B cell (primary cell): ENCODE results near the gene NPAS1. TPM values are rescaled to one million over a fixed set of nuclear protein-coding genes. Genes with fewer than 3 reads are reported as not detected.

ENCODE experiments used
- ATAC-seq: fragments of 200-7000 bp; cut with Tn5 transposase; one replicate; pipeline ENCODE4 v1.10.0; 2021; ENCODE audit warnings: low read depth, mild to moderate bottlenecking, moderate number of reproducible peaks, moderate library complexity
- CTCF ChIA-PET: fragments of 350-600 bp; sonication (Branson Sonifier 250); formaldehyde crosslinking; loops from one replicate; lab custom pipeline; 2021; ENCODE audit warnings: antibody characterized with exemption, inconsistent platforms; lab: Charles Lee
- POLR2A ChIA-PET: fragments of 350-600 bp; sonication (Branson Sonifier 250); formaldehyde crosslinking; loops from one replicate; lab custom pipeline; 2021; ENCODE audit warnings: antibody characterized with exemption; lab: Charles Lee
- DNase-seq: peaks from one replicate; pipeline ENCODE4 v3.0.0; 2013
- H2AFZ ChIP-seq: 2 replicates; pipeline ENCODE4 v1.6.1; 2012; ENCODE audit warnings: mild to moderate bottlenecking, low read depth, low read length; ENCODE audit not compliant: insufficient read depth, poor library complexity, severe bottlenecking
- H3K27ac ChIP-seq, 2 donors: 1 replicate in 1 of 2; 2 replicates in 1 of 2; pipeline ENCODE4 v1.5.1; 2012 to 2013; ENCODE audit warnings: low read length in 2 of 2, mild to moderate bottlenecking in 2 of 2, moderate library complexity in 1 of 2
- H3K27me3 ChIP-seq, 4 experiments: fragments of 200-600 bp in 1 of 4; sonication (generic) in 1 of 4; replicated peaks in 1 of 4; 1 replicate in 2 of 4; 2 replicates in 2 of 4; pipeline versions ENCODE4 v1.6.1 to v1.7.0; 2013 to 2016; ENCODE audit warnings: low read length in 3 of 4, mild to moderate bottlenecking in 2 of 4, mixed read lengths in 1 of 4, moderate library complexity in 1 of 4; ENCODE audit not compliant: insufficient read depth in 4 of 4, control insufficient read depth in 3 of 4; ENCODE audit errors: control extremely low read depth in 1 of 4
- H3K36me3 ChIP-seq, 2 experiments: replicated peaks in 1 of 2; 1 replicate in 1 of 2; 2 replicates in 1 of 2; pipeline versions ENCODE4 v1.6.1 to v1.7.1; 2013; ENCODE audit warnings: low read length in 1 of 2; ENCODE audit not compliant: insufficient read depth in 2 of 2, control insufficient read depth in 1 of 2; ENCODE audit errors: control extremely low read depth in 1 of 2, extremely low read depth in 1 of 2
- H3K4me1 ChIP-seq, 2 donors: fragments of 200-600 bp in 1 of 2; sonication (generic) in 1 of 2; 1 replicate in 1 of 2; 2 replicates in 1 of 2; pipeline versions ENCODE4 v1.5.1 to v1.6.1; 2013 to 2017; ENCODE audit warnings: low read length in 2 of 2; ENCODE audit not compliant: control insufficient read depth in 2 of 2, insufficient read depth in 2 of 2
- H3K4me2 ChIP-seq: replicated peaks from 2 replicates; pipeline ENCODE3; 2012; ENCODE audit warnings: mild to moderate bottlenecking, low read depth, low read length; ENCODE audit not compliant: poor library complexity, severe bottlenecking
- H3K4me3 ChIP-seq, 5 experiments: fragments of 200-600 bp in 1 of 5; sonication (generic) in 1 of 5; 1 replicate in 3 of 5; 2 replicates in 2 of 5; pipeline versions ENCODE4 v1.5.1 to v1.7.0; 2011 to 2016; ENCODE audit warnings: low read length in 4 of 5, mild to moderate bottlenecking in 4 of 5, low read depth in 2 of 5, control low read depth in 1 of 5, moderate library complexity in 1 of 5; ENCODE audit not compliant: insufficient read depth in 1 of 5; ENCODE audit errors: control extremely low read depth in 1 of 5, extremely low read depth in 1 of 5
- H3K79me2 ChIP-seq: fragments of 200-600 bp; sonication (generic); one replicate; pipeline ENCODE4 v1.6.0; 2016; ENCODE audit warnings: low read length; ENCODE audit not compliant: control insufficient read depth, insufficient read depth
- H3K9ac ChIP-seq: fragments of 200-600 bp; sonication (generic); 2 replicates; pipeline ENCODE4 v1.6.1; 2017; ENCODE audit warnings: mild to moderate bottlenecking, low read length, moderate library complexity
- H3K9me3 ChIP-seq, 3 donors: one replicate each; pipeline versions ENCODE4 v1.6.1 to v1.7.1; 2013; ENCODE audit warnings: low read length in 2 of 3; ENCODE audit not compliant: control insufficient read depth in 2 of 3, insufficient read depth in 1 of 3; ENCODE audit errors: control extremely low read depth in 1 of 3
- H4K20me1 ChIP-seq: 2 replicates; pipeline ENCODE4 v1.6.0; 2012; ENCODE audit warnings: mild to moderate bottlenecking, low read length; ENCODE audit not compliant: insufficient read depth, control insufficient read depth, poor library complexity, severe bottlenecking
- H3K27ac Mint-ChIP-seq: one replicate; pipeline ENCODE4 v1.8.0; 2021; ENCODE audit warnings: mixed read lengths
- H3K27me3 Mint-ChIP-seq: one replicate; pipeline ENCODE4 v1.8.0; 2021; ENCODE audit warnings: mixed read lengths
- H3K4me1 Mint-ChIP-seq: one replicate; pipeline ENCODE4 v1.8.0; 2021; ENCODE audit warnings: mixed read lengths
- H3K4me3 Mint-ChIP-seq: one replicate; pipeline ENCODE4 v1.8.0; 2021; ENCODE audit warnings: mixed read lengths
- H3K9me3 Mint-ChIP-seq: one replicate; pipeline ENCODE4 v1.8.0; 2022; ENCODE audit warnings: mixed read lengths; ENCODE audit not compliant: insufficient read depth
- CTCF ChIP-seq: fragments of 200-600 bp; IDR thresholded peaks from one replicate; pipeline ENCODE4 v1.8.0; 2022; ENCODE audit warnings: antibody characterized with exemption, mild to moderate bottlenecking
- EZH2 ChIP-seq: IDR thresholded peaks from 2 replicates; pipeline ENCODE4 v1.6.1; 2012; ENCODE audit warnings: borderline replicate concordance, low read depth, mild to moderate bottlenecking, moderate library complexity, low read length; ENCODE audit not compliant: insufficient read depth, poor library complexity, severe bottlenecking
- WGBS: methylation state at CpG from one replicate; pipeline ENCODE4 v1.1.5; 2013; ENCODE audit warnings: missing lambda C conversion rate; ENCODE audit not compliant: insufficient coverage; 5-methylcytosine and 5-hydroxymethylcytosine counted together
- intact Hi-C: fragments of 100-400 bp; cut with micrococcal nuclease; formaldehyde crosslinking; loops from one replicate; pipeline ENCODE4 v1.10.0; 2022
- polyA plus RNA-seq: library from polyadenylated mRNA; depleted of rRNA; stranded (reverse); fragments of >200 nt; gene quantifications from 2 replicates; pipeline ENCODE4 v1.2.3, GENCODE V29; 2012
- total RNA-seq, 2 donors: library from RNA; stranded (reverse); fragments of 120-200 nt in 1 of 2; gene quantifications; 1 replicate in 1 of 2; 2 replicates in 1 of 2; pipeline versions ENCODE4 v1.2.3 to v1.2.4, GENCODE V29; 2013 to 2022

Gene NPAS1
- total and polyA plus RNA-seq, 2 donors (not counting 1 experiment from before 2014, with no cell fraction given) = 1.1 to 1.7 TPM

- no peak for ATAC-seq
- H3K79me2 ChIP-seq = no peaks in the 10 kb centered on the region
- CTCF ChIA-PET = no interaction called here
- WGBS = 98% methylated on average over 16 of the region's 17 CpGs
- H3K36me3 ChIP-seq = peaks cover 0 to 7% of the 10 kb centered on the region in 2 experiments
- no peak for DNase-seq
- no peak overlapping the region for H3K4me3 Mint-ChIP-seq
- peaks cover 12 to 17% of the 10 kb centered on the region in 2 donors for H3K4me1 ChIP-seq
- TF ChIP-seq EZH2 (no peak), CTCF (no peak)
- H3K4me1 Mint-ChIP-seq = peaks cover 15% of the 10 kb centered on the region
- H3K27ac Mint-ChIP-seq = no peak overlapping the region
- H3K9me3 ChIP-seq = no peaks in the 10 kb centered on the region
- no peak overlapping the region for H3K27ac ChIP-seq
- POLR2A ChIA-PET = no interaction called here
- H3K9me3 Mint-ChIP-seq = no peaks in the 10 kb centered on the region
- no peaks in the 10 kb centered on the region for H3K27me3 ChIP-seq
- no peaks in the 10 kb centered on the region for H3K27me3 Mint-ChIP-seq
- H4K20me1 ChIP-seq = no peaks in the 10 kb centered on the region
- no peak overlapping the region for H3K9ac ChIP-seq
- intact Hi-C loops = loop anchor here (5.0 kb wide), 1 partner anchor 188 kb away; no protein-coding TSS in a partner anchor
- no peak overlapping the region for H3K4me3 ChIP-seq
- H3K4me2 ChIP-seq = no peak overlapping the region
- no peak overlapping the region for H2AFZ ChIP-seq
These were observed 19.7 kb downstream of the NPAS1 start for GRCh38 chr19:47039239-47039874.

- no peak overlapping the region for H3K4me3 Mint-ChIP-seq
These were observed 21.2 kb downstream of the NPAS1 start for GRCh38 chr19:47040869-47041268.

More at GRCh38 chr19:47040869-47041268, 21.2 kb downstream of the NPAS1 start:
- Histone ChIP-seq H3K4me1 (peaks cover 5 to 8% of the 10 kb centered on the region in 2 donors), H3K4me3 (no peak overlapping the region), H4K20me1 (no peaks in the 10 kb centered on the region), H3K9me3 (no peaks in the 10 kb centered on the region), H2AFZ (no peak overlapping the region), H3K4me2 (no peak overlapping the region), H3K36me3 (peaks cover 0 to 7% of the 10 kb centered on the region in 2 experiments), H3K27me3 (no peaks in the 10 kb centered on the region), H3K79me2 (no peaks in the 10 kb centered on the region), H3K27ac (no peak overlapping the region), H3K9ac (no peak overlapping the region)
- Mint-ChIP-seq H3K4me1 (peaks cover 5% of the 10 kb centered on the region), H3K27me3 (no peaks in the 10 kb centered on the region), H3K27ac (no peak overlapping the region), H3K9me3 (no peaks in the 10 kb centered on the region)
- ATAC-seq (no peak), DNase-seq (no peak)
- TF ChIP-seq CTCF (no peak), EZH2 (no peak)
- 90% methylated on average over 8 of the region's 8 CpGs for WGBS
- intact Hi-C loops = no loop called here
- POLR2A ChIA-PET = no interaction called here
- CTCF ChIA-PET = no interaction called here
